Central memory CD4-positive, alpha-beta T cell (primary cell): ENCODE measurements around the gene APOO.

Experiments used
- DNase-seq: peaks from one replicate; pipeline ENCODE4 v3.0.0; 2022

Gene APOO

DNA sequence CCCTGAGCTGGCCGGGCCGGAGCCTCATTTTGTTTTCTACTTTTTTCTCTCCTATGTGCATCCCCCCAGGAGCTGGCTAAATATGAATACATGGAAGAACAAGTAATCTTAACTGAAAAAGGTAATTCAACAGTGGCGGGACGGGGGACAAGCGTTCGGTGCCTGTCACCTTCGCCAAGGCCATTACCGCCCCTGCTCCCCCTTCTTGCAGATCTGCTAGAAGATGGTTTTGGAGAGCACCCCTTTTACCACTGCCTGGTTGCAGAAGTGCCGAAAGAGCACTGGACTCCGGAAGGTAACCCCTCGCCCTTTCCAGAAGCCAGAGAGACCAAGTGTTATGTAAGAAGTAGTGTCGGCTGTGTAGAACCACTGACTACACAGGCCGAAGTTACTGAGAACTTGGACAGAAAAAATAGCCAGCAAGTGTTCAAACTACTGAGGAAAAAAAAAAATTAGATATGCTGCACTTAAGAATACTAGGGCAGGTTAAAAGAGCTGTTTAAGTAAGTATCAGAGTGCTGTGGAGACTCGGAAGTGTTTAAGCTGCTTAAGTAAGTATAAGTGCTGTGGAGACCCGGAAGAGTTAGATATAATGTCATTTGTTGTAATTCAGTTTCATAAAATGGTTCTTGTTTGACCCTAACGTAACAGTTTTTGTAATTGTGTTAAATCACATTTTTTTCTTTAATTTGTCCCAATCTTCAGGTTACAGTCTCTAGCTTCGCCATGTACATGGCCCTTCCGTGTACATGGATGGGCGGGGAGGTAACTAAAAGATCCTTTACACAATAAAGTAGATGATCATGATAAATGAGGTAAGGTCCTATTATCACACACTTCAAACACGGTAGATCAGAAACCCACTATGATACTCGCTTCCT, 123.9 kb downstream of the APOO start:
- peak; percentile 9 for DNase-seq
